GM13977 (cell line): ENCODE data around the gene MAU2.

Source experiments
- DNase-seq: peaks from one replicate; pipeline ENCODE4 v3.0.0; 2012; ENCODE audit warnings: low spot score
- CTCF ChIP-seq: IDR thresholded peaks from 2 replicates; pipeline ENCODE4 v1.5.1; 2012; ENCODE audit warnings: mild to moderate bottlenecking, control low read depth; ENCODE audit not compliant: insufficient read depth; ENCODE audit errors: extremely low read depth, missing control alignments
- in situ Hi-C: fragments of 300-500 bp; cut with MboI; formaldehyde crosslinking; loops from one replicate; pipeline ENCODE4 v1.12.0; 2022; ENCODE audit warnings: low sequenced_read_pairs, low pct_unique_long_range_greater_than_20kb, mixed read lengths, inconsistent platforms; ENCODE audit not compliant: unreplicated experiment

The MAU2 gene

GRCh38 chr19:19343016-19343362 lies 22.4 kb downstream of the MAU2 start:
- no peak for TF ChIP-seq CTCF
- in situ Hi-C loops = no loop called here
- DNase-seq = no peak

- TF ChIP-seq CTCF = no peak
- no peak for DNase-seq
- in situ Hi-C loops = no loop called here
Measured at GRCh38 chr19:19343762-19344161, 23.1 kb downstream of the MAU2 start.

GRCh38 chr19:19345232-19345631 lies 24.6 kb downstream of the MAU2 start:
- DNase-seq = no peak
- no peak for TF ChIP-seq CTCF
- in situ Hi-C loops = no loop called here

- TF ChIP-seq CTCF = no peak
- in situ Hi-C loops = no loop called here
- no peak for DNase-seq
Measured at GRCh38 chr19:19345970-19346369, 25.3 kb downstream of the MAU2 start.

GRCh38 chr19:19347401-19348110 lies 26.9 kb downstream of the MAU2 start:
- in situ Hi-C loops = no loop called here
- TF ChIP-seq CTCF = no peak
- DNase-seq = no peak

- DNase-seq = no peak
- TF ChIP-seq CTCF = no peak
- in situ Hi-C loops = no loop called here
Measured at GRCh38 chr19:19348266-19348665, 27.6 kb downstream of the MAU2 start.
